DMS79 treated with DMSO at 0.1 percent for 48 hours (cell line): ENCODE data around the gene SDK1.

Source experiments
- DNase-seq: peaks from one replicate; lab custom pipeline; 2025; lab: John Stamatoyannopoulos, UW

The SDK1 gene

DNA sequence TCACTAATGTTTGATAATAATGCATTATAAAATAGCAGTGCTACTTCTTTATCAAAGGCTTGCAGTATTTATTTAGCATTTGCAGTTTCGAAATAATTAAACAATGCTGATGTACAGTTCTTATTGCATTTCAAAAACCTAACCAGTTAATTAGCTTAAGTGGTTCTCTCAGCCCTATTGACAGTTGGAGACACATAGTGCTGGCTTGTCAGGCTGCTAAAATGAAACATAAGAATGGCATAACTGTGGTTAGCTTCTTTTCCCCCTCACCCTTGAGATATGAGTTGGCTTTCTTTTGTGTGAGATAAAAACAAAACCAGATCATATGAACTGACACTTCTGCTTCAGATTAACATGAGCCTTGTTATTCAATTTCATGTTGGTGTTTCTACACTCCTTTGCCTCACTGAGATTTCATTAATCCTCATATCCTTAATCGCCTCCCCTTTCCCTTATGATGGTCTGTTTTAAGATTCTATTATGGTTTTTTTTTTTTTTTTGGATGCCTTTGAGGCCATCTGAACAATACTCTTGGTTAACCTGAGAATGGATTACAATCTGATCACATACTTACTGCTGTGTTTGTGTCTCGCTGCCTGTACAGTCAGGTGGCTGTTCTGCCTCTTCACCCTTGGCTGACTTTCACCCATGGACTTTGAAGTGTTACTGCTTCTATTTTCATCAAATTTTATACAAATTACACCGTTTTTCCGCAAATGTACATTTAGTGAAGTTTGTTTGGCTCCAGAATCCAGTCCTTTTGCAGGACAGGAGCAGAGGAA lies 108.0 kb downstream of the SDK1 start:
- DNase-seq: peak; percentile 51

DNA sequence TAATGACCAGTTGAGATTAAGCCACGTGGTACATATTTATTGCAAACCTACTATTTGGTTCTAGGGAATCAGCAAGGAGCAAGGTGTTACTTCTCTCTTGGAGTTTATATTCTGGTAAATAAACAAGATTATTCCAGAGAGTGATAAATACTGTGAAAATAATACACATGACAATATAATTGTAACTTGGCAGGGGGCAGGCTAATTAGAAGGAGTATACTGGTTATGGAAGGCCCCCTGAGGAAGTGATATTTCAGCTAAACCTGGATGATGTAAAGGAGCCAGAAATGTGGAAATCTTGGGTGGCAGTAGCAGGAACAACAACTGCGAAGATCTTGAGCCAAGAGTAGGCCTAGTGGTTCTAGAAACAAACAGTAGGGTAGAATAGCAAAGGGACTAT lies 111.8 kb downstream of the SDK1 start:
- DNase-seq: no peak

DNA sequence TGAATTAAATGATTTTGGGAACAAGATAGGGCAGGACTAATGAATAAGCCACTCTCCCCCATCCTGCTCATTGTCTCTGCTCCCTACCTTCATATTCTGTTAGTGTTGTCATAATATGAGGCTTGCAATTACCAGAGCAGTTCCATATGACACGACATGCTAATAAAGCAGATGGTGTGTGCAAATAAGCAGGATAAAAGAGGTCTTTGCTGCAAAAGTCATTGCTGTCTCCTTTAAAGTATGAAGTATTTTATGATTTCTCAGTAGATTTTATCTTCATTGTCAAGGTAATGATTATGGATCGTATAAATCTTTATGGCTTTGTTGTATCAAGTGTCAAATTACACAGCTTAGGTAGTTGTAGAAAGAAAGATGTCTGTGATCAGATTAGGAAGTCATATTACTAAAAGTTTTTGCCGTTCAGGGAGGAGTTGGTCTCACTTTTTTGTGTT lies 114.8 kb downstream of the SDK1 start:
- DNase-seq: no peak

DNA sequence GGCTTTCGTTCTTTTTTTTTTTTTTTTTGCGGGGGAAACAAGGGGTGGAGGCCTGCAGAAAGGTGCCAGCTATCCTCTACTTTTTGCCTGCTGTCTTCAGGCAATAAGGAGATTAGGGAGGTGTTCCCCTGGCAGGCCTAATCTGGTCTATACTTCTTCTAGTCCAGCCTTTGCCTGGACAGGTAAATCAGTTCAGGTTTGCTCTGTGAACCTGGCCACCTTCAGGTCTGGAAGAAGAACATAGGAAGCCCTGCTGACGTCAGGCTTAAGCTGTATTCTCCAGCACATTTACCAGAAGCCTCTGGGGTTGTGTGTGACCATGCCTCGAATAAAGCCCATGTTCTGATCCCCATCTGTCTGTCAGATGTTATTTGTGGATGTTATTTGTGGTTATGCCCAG lies 115.4 kb downstream of the SDK1 start:
- DNase-seq: no peak

DNA sequence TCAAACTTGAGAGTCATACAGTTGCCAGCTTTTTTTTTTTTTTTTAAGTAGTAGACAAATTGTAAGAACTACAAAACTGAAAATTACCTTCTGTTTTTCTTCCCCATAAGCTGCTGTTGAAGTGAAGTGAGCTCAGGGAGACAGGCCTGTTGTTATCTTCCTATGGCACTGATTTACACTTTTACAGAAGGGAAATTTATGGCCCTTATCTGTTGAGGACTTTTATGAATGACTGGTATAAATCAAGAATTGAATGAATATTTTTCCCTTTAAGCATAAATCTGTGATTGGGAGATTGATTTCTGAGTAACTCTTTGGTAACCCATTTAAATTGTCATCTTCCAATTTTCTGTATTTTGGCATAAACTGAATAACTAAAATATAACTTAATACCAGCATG lies 124.0 kb downstream of the SDK1 start:
- DNase-seq: no peak

DNA sequence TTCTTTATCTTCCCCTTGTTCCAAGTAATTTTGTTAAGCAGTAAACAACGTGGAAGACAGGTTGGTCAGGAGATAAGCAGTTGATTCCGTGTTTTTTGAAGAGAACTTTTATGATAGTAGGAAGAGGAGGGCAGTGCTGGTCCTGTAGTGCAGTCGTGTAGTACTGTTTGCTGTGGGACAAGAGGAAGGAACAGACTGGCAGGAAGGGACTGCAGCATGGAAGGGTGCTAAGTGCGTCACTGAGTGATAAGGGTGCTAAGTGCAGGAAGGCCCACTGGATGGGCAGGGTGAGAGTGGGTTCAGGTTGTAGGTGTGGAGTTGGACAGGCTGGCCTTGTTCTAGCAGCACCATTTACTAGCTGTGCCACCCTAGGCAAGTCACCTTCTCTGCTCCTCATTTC lies 125.0 kb downstream of the SDK1 start:
- no peak for DNase-seq

DNA sequence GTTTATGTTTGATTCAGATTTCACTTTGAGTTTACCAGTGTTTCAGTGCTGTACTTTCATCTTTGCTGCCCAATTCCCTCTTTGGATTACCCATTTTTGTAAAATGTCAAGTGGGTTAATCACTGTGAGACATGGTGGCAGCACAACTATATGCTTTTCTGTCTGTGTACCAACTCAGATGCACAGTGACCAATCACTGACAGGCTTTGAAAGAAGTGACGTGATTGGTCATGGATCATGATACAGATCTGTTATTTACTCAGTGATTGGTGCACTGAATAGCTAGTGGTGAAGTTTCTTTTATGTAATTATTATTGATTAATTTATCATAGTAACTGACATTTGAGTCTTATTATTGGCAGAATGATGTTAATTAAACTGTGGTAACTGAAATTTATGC lies 126.9 kb downstream of the SDK1 start:
- no peak for DNase-seq

DNA sequence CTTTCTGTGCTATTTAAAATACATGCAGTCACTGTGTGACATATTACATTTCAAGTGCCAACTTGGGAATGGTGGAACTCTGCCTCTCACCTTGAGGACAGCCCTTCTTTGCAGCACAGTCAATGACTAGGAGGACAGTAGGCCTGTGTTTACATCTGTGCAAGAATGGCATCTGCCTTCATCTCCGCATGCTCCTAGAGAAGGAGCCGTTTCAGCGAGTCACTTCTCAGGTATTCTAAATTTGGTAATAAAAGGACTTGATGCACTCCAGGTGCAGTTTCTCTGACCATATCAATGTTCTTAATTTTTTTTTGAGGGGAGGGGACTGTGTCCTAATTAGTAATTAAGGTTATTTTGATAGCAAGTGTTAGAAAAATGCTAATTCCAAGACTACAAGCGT lies 128.9 kb downstream of the SDK1 start:
- DNase-seq: no peak

DNA sequence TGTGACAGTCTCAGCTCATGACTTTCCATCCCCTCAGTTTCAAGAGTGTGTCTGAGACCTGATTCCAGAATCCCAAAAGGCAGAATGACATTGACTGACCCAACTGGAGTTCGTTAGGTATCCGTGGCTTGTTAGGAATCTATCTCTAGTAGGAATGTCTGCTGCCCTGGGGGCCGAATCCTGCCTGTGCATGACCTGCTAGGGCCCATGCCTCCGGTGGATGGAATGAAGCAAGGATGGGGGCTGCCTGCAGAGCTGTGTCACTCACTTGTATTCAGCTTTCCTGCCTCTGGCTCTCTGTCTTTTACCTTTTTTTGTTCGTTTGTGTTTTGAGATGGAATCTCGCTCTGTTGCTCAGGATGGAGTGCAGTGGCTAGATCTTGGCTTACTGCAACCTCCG lies 129.5 kb downstream of the SDK1 start:
- DNase-seq: no peak

DNA sequence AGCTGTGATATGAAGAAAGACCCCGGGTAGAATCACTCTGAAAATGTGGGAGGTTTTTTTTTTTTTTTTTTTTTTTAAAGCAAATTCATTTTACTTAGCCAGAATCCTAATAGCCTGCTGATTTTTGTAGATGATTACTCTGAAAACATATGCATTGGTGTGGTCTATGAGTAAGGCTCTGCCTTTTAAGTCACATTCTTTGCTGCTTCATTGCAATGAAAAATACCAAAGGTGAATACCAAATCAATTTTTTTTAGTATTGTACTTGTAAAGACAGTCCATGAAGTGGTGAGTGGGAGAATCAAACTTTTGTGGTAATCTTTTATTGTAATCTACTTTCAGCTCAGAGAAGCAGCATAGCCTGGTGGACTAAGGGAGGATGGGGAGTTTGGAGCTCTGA lies 130.3 kb downstream of the SDK1 start:
- DNase-seq: no peak

DNA sequence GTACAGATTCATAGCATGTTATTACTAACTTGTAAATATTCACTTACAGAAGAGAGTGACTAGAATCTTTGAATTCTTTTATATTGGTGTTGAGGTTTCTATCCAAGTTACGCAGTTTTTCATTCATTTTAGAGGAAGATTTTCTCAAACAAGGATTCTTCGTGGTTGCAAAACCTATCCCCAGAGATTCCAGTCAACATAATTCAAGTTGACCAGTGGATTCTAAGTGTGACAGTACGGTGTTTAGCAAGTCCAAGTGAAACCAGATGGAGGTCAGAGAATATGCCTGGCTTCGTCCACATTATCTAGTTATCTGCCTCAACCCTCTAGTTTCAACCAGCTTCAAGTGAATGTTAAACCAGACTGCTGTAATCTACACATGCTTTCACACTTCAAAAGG lies 131.9 kb downstream of the SDK1 start:
- DNase-seq: no peak

DNA sequence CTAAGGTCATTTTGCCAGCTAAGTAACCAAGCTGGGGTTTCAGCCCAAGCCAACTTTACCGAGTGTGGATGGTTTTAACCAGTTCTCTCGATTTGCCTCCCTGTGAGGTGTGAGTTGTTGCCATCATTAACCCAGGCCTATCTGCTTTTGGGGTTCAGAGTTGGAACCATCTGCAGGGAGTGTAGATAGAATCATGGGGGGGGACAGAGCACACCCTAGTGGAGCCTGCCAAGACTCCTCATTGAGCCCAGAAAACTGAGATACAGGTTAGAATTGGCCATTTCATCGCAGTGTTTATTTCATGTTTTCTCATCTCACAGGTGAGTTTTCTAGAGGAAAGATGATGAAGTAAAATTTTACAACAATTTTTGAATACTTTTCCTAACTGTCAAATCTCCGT lies 133.6 kb downstream of the SDK1 start:
- DNase-seq: no peak

DNA sequence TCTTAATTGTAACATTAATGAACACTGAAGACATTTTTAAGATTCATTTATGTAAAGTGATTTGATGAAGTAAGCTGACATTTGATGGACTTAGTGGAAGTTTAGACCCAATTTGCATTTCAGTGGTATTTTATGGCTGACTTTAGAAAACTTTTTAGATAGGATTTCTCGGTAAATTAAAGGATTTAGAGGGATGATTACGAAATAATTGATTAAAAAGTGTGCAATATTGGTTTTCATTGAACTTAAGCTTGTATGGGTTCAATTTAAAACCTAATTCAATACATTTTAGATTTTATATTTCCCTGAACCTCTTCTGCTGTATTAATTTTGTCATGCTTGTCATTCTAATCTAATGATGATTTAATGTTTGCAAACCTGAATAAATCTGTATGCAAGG lies 135.1 kb downstream of the SDK1 start:
- no peak for DNase-seq

DNA sequence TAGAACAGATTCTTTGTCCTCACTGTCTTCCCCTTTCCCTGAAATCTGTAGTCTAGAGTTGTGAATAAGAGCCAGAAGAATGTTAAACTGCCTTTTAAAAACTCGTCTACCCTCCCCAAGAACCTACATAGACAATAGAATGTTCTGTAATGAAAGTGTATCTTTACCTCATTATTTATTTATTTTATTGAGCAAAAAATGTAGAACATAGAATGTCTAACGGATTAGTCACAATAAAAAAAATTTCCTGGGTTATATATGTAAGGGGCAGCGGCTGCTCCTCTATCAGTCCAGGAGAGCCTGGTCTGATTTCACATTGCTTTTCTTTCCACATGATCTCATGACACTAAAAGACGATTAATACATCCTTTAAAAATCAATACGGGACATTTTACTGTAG lies 135.7 kb downstream of the SDK1 start:
- no peak for DNase-seq

DNA sequence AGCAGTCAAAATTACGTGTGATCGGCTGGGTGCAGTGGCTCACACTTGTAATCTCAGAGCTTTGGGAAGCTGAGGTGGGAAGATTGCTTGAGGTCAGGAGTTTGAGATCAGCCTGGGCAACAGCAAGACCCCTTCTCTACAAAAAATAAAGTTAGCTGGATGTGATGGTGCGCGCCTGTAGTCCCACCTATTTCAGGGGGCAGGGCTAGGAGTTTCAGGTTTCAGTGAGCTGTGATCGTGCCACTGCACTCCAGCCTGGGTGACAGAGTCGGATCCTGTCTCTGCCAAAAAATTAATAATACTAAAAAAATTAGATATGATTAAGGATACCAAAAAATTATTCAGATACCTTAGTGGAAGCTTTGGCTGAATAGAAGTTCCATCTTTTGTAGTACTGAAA lies 136.4 kb downstream of the SDK1 start:
- no peak for DNase-seq

DNA sequence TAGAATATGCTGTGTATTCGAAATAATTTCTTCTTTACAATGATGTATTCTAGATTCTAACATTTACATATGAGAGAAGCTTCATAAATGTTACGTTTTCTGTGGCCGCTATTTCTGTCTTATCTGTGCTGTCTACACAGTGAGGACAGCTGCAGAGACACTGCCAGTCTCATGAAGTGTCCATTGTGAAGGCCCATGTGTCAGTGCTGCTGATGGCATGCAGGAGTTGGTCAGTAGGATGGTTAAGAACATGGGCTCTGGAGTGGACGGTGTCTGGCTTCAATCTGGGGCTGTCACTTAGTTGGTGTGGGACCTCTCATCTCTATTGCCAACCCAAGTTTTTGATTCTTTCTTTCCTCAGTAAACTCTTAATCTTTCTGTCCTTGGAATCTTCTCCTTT lies 137.3 kb downstream of the SDK1 start:
- no peak for DNase-seq

DNA sequence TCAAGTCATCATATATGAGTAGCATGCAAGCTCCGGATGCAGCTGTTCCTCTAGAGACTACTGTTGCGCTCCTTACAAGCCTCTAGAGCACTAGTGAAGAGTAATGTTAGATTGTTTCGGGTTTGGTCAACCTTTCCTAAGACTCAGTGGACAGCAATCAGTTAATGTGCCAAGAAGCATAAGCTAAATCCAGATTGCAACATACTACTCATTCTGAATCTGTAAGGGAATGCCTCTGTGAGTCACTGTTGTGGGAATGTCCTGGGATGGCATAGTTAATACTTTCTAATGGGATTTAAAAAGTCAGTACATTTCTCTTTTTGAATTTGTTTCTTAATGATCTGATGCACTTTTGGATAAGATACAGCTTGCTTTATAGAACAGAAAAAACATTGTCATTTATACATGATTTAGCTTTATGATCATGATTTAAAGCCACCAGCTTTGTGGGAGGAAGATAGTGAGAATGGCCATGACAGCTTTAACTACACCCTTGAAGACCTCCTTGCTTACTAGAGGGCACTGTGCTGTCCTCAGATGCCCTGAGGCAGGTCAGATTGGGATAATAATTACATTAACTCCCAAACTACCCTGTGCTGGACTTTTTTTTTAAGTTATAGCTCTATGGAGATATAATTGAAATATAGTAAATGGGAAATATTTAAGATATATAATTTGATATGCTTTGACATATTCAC lies 138.4 kb downstream of the SDK1 start:
- no peak for DNase-seq

DNA sequence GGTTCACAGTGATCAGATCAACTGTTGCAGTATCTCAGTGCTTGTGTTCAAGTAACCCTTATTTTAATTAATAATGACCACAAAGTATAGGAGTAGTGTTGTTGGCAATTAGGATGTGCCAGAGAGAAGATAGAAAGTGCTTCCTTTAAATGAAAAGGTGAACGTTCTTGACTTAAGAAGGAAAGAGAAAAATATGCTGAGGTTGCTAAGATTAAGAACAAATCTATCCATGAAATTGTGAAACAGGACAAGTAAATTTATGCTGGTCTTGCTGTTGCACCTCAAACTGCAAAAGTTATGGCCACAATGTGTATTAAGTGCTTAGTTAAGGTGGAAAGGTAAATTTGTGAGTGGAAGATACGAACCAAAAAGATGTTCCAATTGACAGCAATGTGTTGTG lies 139.5 kb downstream of the SDK1 start:
- DNase-seq: no peak

DNA sequence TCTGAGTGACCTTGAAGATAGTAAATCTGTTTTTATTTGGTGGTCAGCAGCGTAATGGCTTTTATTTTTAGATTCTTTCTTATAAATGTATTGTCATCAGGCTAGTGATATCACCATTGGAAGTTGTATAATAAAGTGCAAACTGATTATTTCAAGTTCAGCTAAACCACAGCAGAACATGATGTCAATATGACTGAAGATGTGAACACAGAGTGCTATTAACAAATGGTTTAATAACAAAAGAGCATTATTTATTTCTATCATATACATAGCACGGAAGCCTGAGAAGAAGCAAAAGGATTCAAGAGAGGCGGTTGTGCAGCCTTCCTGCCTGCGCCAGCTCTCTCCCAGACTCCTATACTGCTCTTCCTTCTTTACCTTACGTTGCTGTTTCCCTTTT lies 142.7 kb downstream of the SDK1 start:
- DNase-seq: no peak

DNA sequence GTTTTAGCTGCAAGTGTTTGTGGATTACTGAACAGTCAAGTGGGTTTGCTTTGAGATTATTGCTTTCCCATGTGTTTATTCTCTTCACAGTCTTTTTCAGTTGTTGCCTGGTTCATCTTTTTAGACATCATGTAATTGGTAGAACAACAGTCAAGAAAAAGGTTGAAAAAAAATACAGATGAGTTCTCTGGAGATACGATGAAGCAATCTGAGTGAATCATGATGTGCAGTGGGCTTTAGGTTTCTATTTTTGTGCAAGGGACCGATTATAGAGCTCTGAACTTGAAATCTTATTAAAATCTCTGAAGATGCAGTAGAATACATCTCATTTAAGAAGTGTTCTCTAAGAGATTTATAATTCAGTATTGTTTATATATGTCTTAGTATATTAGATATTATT lies 145.7 kb downstream of the SDK1 start:
- DNase-seq: no peak

DNA sequence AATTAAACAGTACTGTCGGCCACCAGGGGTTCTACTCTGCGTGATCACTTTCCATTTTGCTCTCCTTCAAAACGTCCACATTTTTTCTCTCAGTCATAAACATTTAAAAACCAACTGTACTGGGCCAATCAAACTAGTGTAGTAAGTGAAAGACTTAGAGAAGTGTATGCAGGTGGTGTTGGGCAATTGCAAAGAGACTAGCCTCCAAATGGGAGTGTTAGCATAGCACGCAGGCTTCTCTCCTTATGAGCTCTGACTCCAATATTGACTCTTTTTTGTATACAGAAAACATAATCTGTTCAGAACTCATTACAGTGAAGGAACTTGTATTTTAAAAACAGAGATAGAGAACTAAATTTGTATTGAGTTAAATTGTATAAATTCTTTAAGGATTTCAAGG lies 150.6 kb downstream of the SDK1 start:
- DNase-seq: no peak

DNA sequence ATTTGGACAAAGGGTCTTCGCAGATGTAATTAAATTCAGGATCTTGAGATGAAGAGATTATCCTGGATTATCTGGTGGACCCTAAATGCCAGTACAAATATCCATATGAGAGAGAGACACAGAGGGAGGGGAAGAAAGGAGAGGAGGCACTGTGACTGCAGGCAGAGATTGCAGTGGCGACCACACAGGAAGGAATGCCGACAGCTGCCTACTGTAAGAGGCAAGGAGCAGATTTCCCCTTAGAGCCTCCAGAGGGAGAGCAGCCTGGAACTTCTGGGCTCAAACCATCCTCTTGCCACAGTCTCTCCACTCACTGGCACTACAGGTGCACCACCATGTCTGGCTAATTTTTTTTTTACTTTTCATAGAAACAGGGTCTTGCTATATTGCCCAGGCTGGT lies 152.3 kb downstream of the SDK1 start:
- DNase-seq: no peak

DNA sequence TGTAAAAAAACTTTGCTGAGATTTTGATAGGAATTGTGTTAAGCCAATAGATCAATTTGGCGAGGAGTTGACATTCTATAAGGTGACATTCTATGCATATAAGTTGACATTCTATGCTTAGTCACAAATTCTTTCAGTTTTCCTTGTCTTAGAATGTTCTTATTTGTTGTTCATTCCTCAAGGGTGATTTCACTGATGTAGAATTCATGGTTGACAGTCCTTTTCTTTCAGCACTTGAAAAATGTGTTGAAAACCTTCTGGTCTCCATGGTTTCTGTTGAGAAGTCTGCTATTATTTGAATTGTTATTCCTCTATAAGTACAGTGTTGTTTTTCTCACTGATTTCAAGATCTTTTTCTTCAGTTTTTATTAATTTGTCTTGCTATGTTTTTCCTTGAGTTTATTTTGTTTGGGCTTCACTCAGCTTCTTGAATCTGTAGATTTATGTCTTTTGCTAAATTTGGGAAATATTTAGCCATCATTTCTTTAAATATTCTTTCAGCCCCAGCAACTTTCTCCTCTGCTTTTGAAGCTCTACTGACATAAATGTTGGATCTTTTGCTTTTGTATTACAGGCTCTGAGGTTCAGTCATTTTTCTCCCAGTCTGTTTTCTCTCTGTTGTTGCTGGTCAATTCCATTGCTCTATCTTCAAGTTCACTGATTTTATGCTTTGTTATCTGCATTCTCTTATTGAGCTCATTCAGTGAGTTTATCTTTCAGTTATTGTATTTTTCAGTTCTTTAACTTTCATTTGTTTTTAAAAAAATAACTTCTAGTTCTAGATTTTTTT lies 154.9 kb downstream of the SDK1 start:
- DNase-seq: no peak
